Kidney epithelial cell (primary cell): ENCODE data around the gene HNRNPAB. TPM values are rescaled to one million over a fixed set of nuclear protein-coding genes. Genes with fewer than 3 reads are reported as not detected.

ENCODE experiments used
- DNase-seq: peaks from one replicate; pipeline ENCODE4 v3.0.0-alpha.2; 2010; ENCODE audit warnings: low read depth
- H3K27me3 ChIP-seq: 2 replicates; pipeline ENCODE4 v1.6.0; 2011; ENCODE audit warnings: low read length; ENCODE audit not compliant: control insufficient read depth, insufficient read depth
- H3K36me3 ChIP-seq: 2 replicates; pipeline ENCODE4 v1.5.1; 2011; ENCODE audit warnings: low read length; ENCODE audit not compliant: control insufficient read depth, insufficient read depth
- H3K4me3 ChIP-seq: 2 replicates; pipeline ENCODE4 v1.5.1; 2011; ENCODE audit warnings: low read depth, mild to moderate bottlenecking, control low read depth, low read length
- total RNA-seq: library from RNA; depleted of rRNA; stranded (reverse); fragments of >200 nt; gene quantifications from 2 replicates; pipeline ENCODE4 v1.2.3, GENCODE V29; 2015
- TF ChIP-seq, protein P1 (sequence below): IDR thresholded peaks from 2 replicates; pipeline ENCODE4 v1.5.1; 2011; ENCODE audit warnings: mild to moderate bottlenecking, moderate library complexity, low read length, control low read depth, inconsistent platforms; ENCODE audit not compliant: insufficient read depth, poor library complexity, severe bottlenecking

Gene HNRNPAB
- total RNA-seq, 1 donor from 2014 or later: 152 TPM

DNA sequence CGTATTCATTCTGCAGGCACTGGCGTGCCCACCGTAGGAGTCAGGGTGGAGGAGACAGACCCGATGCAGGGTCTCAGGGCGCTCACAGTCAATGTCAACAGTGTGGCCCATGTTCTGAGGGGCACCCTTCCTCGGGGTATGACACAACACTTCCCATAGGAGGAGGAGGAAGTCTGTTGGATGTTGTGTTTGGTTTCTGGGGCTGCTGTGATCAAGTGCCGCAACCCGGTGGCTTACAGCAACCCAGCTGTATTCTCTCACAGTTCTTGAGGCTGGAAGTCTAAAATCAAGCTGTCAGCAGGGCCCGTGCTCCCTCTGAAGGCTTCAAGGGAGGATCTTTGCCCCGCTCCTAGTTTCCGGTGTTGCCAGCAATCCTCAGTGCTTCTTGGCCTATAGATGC, 5.6 kb upstream of the HNRNPAB start:
- Histone ChIP-seq H3K36me3 (no peaks in the 10 kb centered on the region), H3K4me3 (no peak overlapping the region), H3K27me3 (peaks cover 6% of the 10 kb centered on the region)
- no peak for DNase-seq
- TF ChIP-seq, protein P1, sequence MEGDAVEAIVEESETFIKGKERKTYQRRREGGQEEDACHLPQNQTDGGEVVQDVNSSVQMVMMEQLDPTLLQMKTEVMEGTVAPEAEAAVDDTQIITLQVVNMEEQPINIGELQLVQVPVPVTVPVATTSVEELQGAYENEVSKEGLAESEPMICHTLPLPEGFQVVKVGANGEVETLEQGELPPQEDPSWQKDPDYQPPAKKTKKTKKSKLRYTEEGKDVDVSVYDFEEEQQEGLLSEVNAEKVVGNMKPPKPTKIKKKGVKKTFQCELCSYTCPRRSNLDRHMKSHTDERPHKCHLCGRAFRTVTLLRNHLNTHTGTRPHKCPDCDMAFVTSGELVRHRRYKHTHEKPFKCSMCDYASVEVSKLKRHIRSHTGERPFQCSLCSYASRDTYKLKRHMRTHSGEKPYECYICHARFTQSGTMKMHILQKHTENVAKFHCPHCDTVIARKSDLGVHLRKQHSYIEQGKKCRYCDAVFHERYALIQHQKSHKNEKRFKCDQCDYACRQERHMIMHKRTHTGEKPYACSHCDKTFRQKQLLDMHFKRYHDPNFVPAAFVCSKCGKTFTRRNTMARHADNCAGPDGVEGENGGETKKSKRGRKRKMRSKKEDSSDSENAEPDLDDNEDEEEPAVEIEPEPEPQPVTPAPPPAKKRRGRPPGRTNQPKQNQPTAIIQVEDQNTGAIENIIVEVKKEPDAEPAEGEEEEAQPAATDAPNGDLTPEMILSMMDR: no peak

DNA sequence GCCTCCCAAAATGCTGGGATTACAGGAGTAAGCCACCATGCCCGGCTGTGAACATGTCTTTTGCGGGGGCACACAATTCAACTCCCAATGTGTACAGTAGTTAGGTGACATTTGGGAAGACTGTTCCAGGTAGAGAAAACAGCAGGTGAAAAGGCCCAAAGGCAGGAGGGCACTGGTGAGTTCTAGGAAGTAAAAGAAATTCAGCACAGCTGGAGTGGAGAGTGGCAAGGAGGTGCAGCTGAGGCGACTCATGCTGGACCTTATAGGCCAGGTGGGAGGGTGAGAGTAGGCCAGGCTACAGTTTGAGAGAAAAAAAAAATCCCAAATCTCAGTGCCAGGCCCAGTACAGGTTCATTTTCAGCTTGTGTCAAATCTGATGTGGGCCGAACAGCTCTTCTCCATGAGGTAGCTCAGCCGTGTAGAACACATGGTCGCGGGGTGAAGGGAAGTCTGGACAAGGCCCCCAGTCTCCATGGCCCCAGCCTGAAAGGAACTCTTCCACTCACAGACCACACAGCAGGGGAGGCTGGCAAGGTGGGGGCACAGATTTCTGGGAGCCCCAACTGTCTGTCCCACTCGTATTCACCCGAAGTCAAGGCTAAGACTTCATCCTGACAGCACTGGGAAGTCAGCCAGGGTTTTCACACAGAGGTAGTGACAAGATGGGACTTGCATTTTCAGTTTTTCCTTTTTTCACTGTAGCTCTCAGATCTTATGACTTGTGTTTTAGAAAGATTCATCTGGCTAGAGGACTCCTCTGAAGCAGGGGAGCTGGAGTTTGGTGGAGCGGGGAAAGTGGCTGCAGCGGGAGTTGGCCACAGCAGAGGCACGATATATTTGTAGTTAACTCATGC, 4.5 kb upstream of the HNRNPAB start:
- no peaks in the 10 kb centered on the region for H3K27me3 ChIP-seq
- no peak for DNase-seq
- TF ChIP-seq, protein P1: no peak
- H3K36me3 ChIP-seq: no peaks in the 10 kb centered on the region
- no peak overlapping the region for H3K4me3 ChIP-seq

DNA sequence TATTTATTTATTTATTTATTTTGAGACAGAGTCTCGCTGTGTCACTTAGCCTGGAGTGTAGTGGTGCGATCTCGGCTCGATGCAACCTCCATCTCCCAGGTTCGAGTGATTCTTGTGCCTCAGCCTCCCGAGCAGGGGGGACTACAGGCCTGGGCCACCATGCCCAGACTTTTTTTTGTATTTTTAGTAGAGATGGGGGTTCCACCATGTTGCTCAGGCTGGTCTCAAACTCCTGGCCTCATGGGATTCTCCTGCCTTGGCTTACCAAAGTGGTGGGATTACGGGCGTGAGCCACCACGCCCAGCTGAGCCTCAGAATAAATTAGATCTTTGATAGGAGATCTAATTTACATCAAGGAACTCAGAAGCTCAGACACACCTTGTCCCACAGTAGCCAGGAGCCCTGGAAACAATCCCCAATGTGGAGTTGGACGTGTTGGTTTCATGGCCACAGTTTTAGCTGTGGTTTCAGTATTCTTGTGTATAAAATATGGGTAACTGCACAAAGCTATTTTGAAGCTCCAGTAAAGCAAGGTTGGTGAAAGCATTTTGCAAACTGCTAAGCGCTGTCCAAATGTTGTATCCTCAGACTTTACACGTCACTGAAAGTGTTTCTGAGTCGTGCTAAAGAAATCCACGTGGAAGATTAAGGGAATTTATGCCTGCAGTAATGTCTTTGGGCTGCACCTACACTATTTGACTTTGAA, 3.0 kb upstream of the HNRNPAB start:
- Histone ChIP-seq H3K4me3 (no peak overlapping the region), H3K36me3 (peaks cover 1% of the 10 kb centered on the region), H3K27me3 (no peaks in the 10 kb centered on the region)
- DNase-seq: no peak
- TF ChIP-seq, protein P1: no peak

DNA sequence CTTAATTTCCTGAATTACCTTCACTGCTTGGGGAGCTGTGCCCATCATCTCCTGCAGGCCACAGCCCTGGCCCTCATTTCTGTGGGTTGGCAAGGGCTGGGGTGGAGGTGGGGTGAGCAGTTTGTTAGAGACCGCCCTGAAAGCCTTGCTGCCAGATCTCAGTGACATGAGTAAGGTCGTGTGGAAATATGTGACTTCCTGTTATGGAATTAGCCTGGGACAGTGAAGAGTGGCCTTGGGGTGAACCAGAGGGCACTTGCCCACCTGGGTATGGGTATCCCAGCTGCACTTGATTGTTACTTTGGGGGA, 2.5 kb upstream of the HNRNPAB start:
- Histone ChIP-seq H3K36me3 (peaks cover 1% of the 10 kb centered on the region), H3K4me3 (no peak overlapping the region), H3K27me3 (no peaks in the 10 kb centered on the region)
- DNase-seq: no peak
- TF ChIP-seq, protein P1: no peak

DNA sequence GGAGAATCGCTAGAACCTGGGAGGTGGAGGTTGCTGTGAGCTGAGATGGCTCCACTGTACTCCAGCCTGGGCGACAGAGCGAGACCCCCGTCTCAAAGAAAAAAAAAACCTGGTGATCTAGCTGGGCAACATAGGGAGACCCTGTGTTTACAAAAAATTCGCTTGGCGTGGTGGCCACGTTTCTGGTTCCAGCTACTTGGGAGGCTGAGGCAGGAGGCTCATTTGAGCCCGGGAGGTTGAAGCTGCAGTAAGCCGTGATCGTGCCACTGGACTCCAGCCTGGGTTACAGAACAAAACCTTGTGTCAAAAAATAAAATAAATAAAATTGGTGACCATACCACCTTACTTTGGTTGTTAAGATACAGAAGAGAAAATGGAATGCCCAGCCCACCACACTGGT, 1.8 kb upstream of the HNRNPAB start:
- Histone ChIP-seq H3K36me3 (peaks cover 1% of the 10 kb centered on the region), H3K27me3 (no peaks in the 10 kb centered on the region), H3K4me3 (no peak overlapping the region)
- TF ChIP-seq, protein P1: no peak
- no peak for DNase-seq
